Neural progenitor cell (in vitro differentiated cells): ENCODE results near the gene PTPRG.

Experiments
- CTCF ChIP-seq: fragments of 200-600 bp; sonication (generic); IDR thresholded peaks from 2 replicates; pipeline ENCODE4 v1.5.1; 2017; ENCODE audit warnings: antibody characterized with exemption, mild to moderate bottlenecking
- EZH2 ChIP-seq: fragments of 200-600 bp; sonication (generic); IDR thresholded peaks from 2 replicates; pipeline ENCODE4 v1.6.1; 2017; ENCODE audit warnings: antibody characterized with exemption, mild to moderate bottlenecking, moderate library complexity
- EZH2phosphoT487 ChIP-seq: fragments of 200-600 bp; sonication (generic); IDR thresholded peaks from 2 replicates; pipeline ENCODE4 v1.6.1; 2017; ENCODE audit warnings: antibody characterized with exemption

DNA sequence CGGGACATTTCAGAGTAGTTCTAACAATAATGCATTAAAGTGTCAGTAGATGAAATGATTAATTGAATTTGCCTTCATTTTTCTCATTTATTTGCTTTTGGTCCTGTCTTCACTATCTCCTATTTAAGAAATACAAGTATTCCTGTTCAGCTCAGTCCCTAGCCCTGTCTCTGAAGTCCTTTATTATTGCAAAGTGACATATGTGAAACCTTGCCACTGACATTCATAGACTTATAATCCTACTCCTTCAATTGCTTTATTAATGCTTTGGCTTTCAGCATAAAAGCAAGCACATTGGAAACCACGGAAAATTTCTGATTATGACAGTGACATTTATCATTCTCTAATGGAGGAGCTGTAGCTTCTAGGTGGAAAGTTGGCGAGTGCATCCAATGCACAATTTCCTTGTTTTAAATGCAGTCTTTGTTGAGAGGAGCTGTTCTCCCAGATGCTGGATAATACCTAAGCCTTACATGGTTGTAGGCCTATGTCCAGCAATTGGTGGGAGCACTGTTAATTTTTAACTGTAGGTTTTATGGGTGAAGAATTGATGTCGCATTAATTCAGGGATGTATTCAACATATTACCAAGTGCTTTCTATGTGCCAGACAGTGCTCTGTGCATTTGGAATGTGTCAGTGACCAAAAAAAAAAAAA, 474.2 kb downstream of the PTPRG start:
- TF ChIP-seq CTCF (no peak), EZH2phosphoT487 (no peak), EZH2 (no peak)
